ENCODE measurements around the gene EPS8. TPM values are rescaled to one million over a fixed set of nuclear protein-coding genes. Genes with fewer than 3 reads are reported as not detected.
A peak's percentile ranks its signal among the peaks of the same experiment; 100 is the strongest.

Gene EPS8
- total and polyA plus RNA-seq, 8 donors: 9.1 to 287 (median 36.1) TPM

DNA sequence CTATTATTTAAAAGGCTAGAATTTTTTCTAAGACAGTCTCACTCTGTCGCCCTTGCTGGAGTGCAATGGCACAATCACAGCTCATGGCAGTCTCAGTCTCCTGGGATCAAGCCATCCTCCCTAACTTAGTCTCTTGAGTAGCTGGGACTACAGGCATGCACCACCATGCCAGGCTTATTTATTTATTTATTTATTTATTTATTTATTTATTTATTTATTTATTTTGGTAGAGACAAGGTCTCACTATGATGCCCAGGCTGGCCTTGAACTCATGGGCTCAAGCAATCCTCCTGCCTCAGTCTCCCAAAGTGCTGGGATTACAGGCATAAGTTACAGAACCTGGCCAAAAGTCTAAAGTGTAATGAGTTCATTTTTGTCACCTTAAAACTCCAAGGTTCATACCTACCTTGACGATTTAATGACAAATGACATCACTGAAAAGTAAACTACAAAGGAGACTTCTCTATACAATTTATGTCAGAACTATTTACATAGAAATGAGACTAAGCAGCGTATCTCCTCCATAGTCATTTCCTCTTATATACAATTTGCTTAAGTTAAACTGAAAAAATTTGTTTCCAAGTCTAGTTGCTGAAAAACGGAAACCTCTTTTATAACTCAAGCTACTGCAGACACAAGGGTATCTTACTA lies 78.2 kb downstream of the EPS8 start:
- no peaks in the 10 kb centered on the region for H3K36me3 ChIP-seq
- H3K9me3 ChIP-seq: no peaks in the 10 kb centered on the region
- peak overlapping the region in 4 of 5 donors; percentile 63 to 84 (median 75) for H3K27ac ChIP-seq
- WGBS, 5 donors: 74 to 80% (median 76%) methylated on average over 4 of the region's 4 CpGs
- intact Hi-C loops (cut with DNase I; ENCODE audit: low total_unique reads): no loop called here
- no peak overlapping the region for H3K4me3 ChIP-seq
- TF ChIP-seq EP300 (IDR thresholded peaks at IDR 0.05) (no peak), POLR2A (IDR thresholded peaks at IDR 0.05) (no peak), POLR2AphosphoS5 (IDR thresholded peaks at IDR 0.05) (no peak)
- TF ChIP-seq, protein P1, sequence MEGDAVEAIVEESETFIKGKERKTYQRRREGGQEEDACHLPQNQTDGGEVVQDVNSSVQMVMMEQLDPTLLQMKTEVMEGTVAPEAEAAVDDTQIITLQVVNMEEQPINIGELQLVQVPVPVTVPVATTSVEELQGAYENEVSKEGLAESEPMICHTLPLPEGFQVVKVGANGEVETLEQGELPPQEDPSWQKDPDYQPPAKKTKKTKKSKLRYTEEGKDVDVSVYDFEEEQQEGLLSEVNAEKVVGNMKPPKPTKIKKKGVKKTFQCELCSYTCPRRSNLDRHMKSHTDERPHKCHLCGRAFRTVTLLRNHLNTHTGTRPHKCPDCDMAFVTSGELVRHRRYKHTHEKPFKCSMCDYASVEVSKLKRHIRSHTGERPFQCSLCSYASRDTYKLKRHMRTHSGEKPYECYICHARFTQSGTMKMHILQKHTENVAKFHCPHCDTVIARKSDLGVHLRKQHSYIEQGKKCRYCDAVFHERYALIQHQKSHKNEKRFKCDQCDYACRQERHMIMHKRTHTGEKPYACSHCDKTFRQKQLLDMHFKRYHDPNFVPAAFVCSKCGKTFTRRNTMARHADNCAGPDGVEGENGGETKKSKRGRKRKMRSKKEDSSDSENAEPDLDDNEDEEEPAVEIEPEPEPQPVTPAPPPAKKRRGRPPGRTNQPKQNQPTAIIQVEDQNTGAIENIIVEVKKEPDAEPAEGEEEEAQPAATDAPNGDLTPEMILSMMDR (IDR thresholded peaks at IDR 0.05): no peak
- H3K27me3 ChIP-seq: no peaks in the 10 kb centered on the region
- DNase-seq: no peak
- peaks cover 5 to 51% (median 26%) of the 10 kb centered on the region in 4 donors for H3K4me1 ChIP-seq

DNA sequence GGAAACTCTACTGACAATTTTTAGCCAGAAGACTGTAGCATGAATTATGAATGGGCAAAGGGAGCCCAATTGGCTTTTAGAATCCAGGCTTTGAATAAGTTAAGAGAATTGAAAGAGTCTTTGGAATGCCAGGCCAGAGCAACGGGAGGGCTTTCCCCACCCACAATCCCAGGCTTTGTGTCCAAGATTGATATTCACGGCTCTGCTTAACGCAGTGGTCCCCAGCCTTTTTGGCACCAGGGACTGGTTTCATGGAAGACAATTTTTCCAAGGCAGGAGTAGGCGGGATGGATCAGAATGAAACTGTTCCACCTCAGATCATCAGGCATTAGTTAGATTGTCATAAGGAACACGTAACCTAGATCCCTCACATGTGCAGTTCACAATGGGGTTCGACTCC lies 79.6 kb downstream of the EPS8 start:
- intact Hi-C loops (cut with DNase I; ENCODE audit: low total_unique reads): no loop called here
- peaks cover 5 to 56% (median 28%) of the 10 kb centered on the region in 4 donors for H3K4me1 ChIP-seq
- no peak overlapping the region for H3K4me3 ChIP-seq
- TF ChIP-seq POLR2A (IDR thresholded peaks at IDR 0.05) (no peak), EP300 (IDR thresholded peaks at IDR 0.05) (no peak)
- TF ChIP-seq, protein P1 (IDR thresholded peaks at IDR 0.05): no peak
- peak overlapping the region in 1 of 5 donors; percentile 15 for H3K27ac ChIP-seq
- H3K36me3 ChIP-seq: no peaks in the 10 kb centered on the region
- H3K27me3 ChIP-seq: no peaks in the 10 kb centered on the region
- 84 to 90% (median 86%) methylated on average over 6 of the region's 6 CpGs for WGBS, 5 donors
- H3K9me3 ChIP-seq: no peaks in the 10 kb centered on the region
- no peak for DNase-seq

DNA sequence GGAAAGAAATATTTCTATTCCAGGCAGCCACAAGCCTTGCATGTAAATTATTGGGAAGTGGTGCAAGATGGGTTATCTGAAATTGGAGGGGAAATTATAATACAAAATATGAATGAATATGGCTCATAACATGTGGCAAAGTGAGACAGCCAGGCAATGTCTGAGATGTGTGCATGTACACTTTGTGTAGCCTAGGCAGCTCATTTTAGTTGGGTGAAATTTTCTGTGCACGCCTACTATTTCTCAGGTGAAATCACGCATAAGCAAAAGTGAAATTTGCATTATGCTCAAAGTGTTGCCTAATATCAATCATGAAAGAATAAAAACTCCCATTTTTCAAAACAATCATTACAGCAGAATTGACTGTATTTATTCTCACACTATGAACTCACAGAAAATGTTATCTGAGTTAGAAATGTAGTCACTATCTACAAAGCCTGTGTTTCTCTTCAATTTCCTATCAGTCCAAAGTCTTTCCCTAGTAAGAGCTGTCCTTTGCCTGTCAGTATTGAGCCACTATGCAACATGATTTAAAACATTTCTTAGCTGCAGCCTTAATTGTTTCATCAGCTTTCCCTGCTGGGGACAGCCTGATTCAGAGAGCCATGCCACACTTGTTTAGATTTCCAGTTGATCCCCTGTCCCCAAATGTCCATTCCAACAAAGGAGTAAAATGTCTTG lies 80.7 kb downstream of the EPS8 start:
- peak overlapping the region in 1 of 5 donors; percentile 15 for H3K27ac ChIP-seq
- DNase-seq: no peak
- WGBS, 5 donors: 91 to 98% (median 95%) methylated on average over 2 of the region's 2 CpGs

DNA sequence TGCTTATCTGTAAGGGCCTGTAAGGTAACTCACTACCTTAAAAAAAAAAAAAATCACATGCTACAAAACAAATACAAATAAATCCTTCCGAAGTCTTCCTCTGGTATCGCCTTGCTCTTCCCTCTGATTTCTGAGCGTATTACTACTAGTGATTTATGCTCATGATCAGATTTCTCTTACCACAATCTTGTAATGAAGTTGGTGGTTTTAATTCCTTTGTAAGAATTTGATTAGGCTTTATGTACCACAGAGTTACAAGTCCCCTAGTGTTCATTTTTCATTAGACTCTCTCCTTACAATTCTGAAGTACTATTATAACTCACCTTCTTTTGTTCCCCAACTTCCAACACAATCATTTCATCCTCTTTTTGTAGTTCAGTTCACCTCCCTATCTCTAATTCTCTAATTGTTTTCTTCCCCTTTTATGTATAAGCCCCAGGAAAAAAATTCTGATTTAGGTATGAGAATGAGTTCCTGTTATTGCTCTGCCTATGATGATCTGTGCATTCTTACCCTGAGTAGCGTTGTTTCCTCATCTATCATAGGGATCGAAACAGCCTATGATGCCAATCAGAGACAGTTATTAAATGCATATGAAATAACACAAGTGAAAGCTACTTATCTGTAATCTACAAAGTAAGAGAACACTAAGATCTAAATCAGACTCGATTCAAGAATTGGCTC lies 81.5 kb downstream of the EPS8 start:
- WGBS, 5 donors: 49 to 68% (median 61%) methylated on average over 6 of the region's 6 CpGs
- no peak overlapping the region for H3K4me3 ChIP-seq

More for the DNA sequence above, 80.7 kb downstream of the EPS8 start:
- TF ChIP-seq, protein P1 (IDR thresholded peaks at IDR 0.05): no peak
- TF ChIP-seq POLR2A (IDR thresholded peaks at IDR 0.05) (no peak), EP300 (IDR thresholded peaks at IDR 0.05) (no peak), POLR2AphosphoS5 (IDR thresholded peaks at IDR 0.05) (no peak)
- no peak overlapping the region for H3K4me3 ChIP-seq
- H3K9me3 ChIP-seq: no peaks in the 10 kb centered on the region
- H3K27me3 ChIP-seq: no peaks in the 10 kb centered on the region
- H3K4me1 ChIP-seq: peaks cover 5 to 54% (median 27%) of the 10 kb centered on the region in 4 donors
- intact Hi-C loops (cut with DNase I; ENCODE audit: low total_unique reads): no loop called here
- H3K36me3 ChIP-seq: no peaks in the 10 kb centered on the region

More for the DNA sequence above, 81.5 kb downstream of the EPS8 start:
- intact Hi-C loops (cut with DNase I; ENCODE audit: low total_unique reads): no loop called here
- H3K9me3 ChIP-seq: no peaks in the 10 kb centered on the region
- peak overlapping the region in 1 of 5 donors; percentile 38 for H3K27ac ChIP-seq
- H3K27me3 ChIP-seq: no peaks in the 10 kb centered on the region
- no peaks in the 10 kb centered on the region for H3K36me3 ChIP-seq
- no peak for TF ChIP-seq EP300 (IDR thresholded peaks at IDR 0.05)
- no peak for TF ChIP-seq POLR2A (IDR thresholded peaks at IDR 0.05)
- no peak for TF ChIP-seq POLR2AphosphoS5 (IDR thresholded peaks at IDR 0.05)
- TF ChIP-seq, protein P1 (IDR thresholded peaks at IDR 0.05): no peak
- DNase-seq: no peak
- peaks cover 0 to 52% (median 28%) of the 10 kb centered on the region in 4 donors for H3K4me1 ChIP-seq

Measured in stomach (tissue), 9 donors.